Dendritic cell treated with granulocyte-macrophage colony-stimulating factor and Interleukin-4, amounts not matched to agents 40 ng/mL and 50 ng/mL, for 4 days (primary cell): Measurements from ENCODE around the gene FRMD3.

Experiments
- H3K27ac Mint-ChIP-seq: one replicate; pipeline ENCODE4 v1.8.0; 2022; ENCODE audit warnings: mild to moderate bottlenecking, mixed read lengths
- H3K27me3 Mint-ChIP-seq: one replicate; pipeline ENCODE4 v1.8.0; 2022; ENCODE audit warnings: mild to moderate bottlenecking, mixed read lengths
- H3K36me3 Mint-ChIP-seq: one replicate; pipeline ENCODE4 v1.8.0; 2022; ENCODE audit warnings: low read depth, mixed read lengths
- H3K4me1 Mint-ChIP-seq: one replicate; pipeline ENCODE4 v1.8.0; 2022; ENCODE audit warnings: low read depth, mixed read lengths
- H3K4me3 Mint-ChIP-seq: one replicate; pipeline ENCODE4 v1.8.0; 2022; ENCODE audit warnings: mild to moderate bottlenecking, moderate library complexity, mixed read lengths
- H3K9me3 Mint-ChIP-seq: one replicate; pipeline ENCODE4 v1.8.0; 2022; ENCODE audit warnings: mixed read lengths
- intact Hi-C: fragments of 100-400 bp; cut with micrococcal nuclease; formaldehyde crosslinking; loops from one replicate; pipeline ENCODE4 v1.15.0; 2022

Gene FRMD3

GRCh38 chr9:83299094-83299493 lies 239.1 kb downstream of the FRMD3 start:
- Mint-ChIP-seq H3K4me1 (peaks cover 5% of the 10 kb centered on the region), H3K9me3 (no peaks in the 10 kb centered on the region), H3K36me3 (peaks cover 13% of the 10 kb centered on the region), H3K27me3 (no peaks in the 10 kb centered on the region), H3K4me3 (no peak overlapping the region), H3K27ac (no peak overlapping the region)
- intact Hi-C loops: no loop called here

- Mint-ChIP-seq H3K9me3 (no peaks in the 10 kb centered on the region), H3K27ac (no peak overlapping the region), H3K36me3 (peaks cover 13% of the 10 kb centered on the region), H3K4me3 (no peak overlapping the region), H3K4me1 (peaks cover 5% of the 10 kb centered on the region), H3K27me3 (no peaks in the 10 kb centered on the region)
- intact Hi-C loops: no loop called here
Measured at GRCh38 chr9:83296123-83296522, 242.1 kb downstream of the FRMD3 start.

DNA sequence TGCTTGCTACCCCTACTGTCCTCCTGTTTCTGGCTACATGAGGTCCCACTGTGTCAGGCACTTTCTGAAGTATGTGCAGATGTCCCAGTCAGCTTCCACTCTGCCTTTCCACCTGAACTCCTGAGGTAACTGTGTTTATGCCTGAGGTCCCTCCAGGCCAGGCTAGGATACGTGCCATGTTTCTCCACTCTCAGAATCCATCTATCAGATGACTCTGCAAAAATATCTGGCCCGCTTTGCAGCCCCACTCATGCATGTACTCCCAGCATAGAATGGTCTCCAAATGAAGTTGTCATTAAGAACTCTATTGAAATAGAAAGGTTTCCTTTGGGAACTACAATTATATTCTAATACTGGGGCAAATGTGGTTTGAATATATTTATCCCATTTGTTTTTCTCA lies 243.4 kb downstream of the FRMD3 start:
- Mint-ChIP-seq H3K36me3 (peaks cover 13% of the 10 kb centered on the region), H3K9me3 (no peaks in the 10 kb centered on the region)
- intact Hi-C loops: no loop called here

DNA sequence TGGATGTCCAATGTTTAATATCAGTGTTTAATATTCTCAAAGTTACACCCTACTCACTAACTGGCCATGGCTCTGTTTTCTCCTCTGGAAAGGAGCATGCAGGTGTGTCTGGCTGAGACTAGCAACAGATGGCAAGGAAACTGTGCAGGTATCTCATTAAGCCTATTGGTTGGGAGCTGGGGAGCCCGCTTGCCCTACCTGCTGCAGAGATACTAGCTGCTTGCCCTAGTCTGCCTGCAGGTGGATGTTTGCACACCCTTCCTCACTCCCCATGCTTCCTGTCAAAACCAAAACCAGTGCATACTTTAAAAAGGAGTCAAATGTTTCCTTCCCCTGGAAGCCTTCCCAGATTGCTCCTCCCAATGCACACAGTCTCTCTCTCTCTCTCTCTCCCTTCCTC lies 247.0 kb downstream of the FRMD3 start:
- Mint-ChIP-seq H3K4me1 (no peaks in the 10 kb centered on the region), H3K9me3 (no peaks in the 10 kb centered on the region), H3K4me3 (no peak overlapping the region), H3K36me3 (no peaks in the 10 kb centered on the region), H3K27ac (no peak overlapping the region), H3K27me3 (no peaks in the 10 kb centered on the region)
- intact Hi-C loops: no loop called here

More for the DNA sequence above, 243.4 kb downstream of the FRMD3 start:
- Mint-ChIP-seq H3K27me3 (no peaks in the 10 kb centered on the region), H3K4me1 (peaks cover 3% of the 10 kb centered on the region), H3K27ac (no peak overlapping the region), H3K4me3 (no peak overlapping the region)

GRCh38 chr9:83290692-83291091 lies 247.5 kb downstream of the FRMD3 start:
- H3K36me3 Mint-ChIP-seq: no peaks in the 10 kb centered on the region
- no peaks in the 10 kb centered on the region for H3K4me1 Mint-ChIP-seq
- H3K27ac Mint-ChIP-seq: no peak overlapping the region
- H3K9me3 Mint-ChIP-seq: no peaks in the 10 kb centered on the region
- intact Hi-C loops: no loop called here
- no peaks in the 10 kb centered on the region for H3K27me3 Mint-ChIP-seq
- H3K4me3 Mint-ChIP-seq: no peak overlapping the region

DNA sequence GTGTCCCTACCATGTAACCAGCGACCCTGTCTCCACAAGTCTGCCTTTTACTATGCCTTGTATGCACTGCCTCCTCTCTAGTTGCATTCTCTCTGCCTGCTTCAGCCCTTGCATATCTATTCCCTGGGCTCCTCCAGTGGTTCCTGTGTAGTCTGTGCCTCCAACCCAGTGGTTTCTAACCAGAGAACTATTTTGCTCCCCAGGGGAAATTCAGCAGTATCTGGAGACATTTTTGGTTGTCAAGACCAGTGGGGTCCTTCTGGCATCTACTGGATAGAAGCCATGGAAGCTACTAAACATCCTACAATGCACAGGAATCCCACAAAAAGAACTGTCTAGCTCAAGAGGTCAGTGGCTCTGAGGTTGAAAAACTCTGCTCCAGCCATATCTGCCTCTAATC lies 251.2 kb downstream of the FRMD3 start:
- Mint-ChIP-seq H3K36me3 (no peaks in the 10 kb centered on the region), H3K4me3 (no peak overlapping the region), H3K27ac (no peak overlapping the region), H3K9me3 (no peaks in the 10 kb centered on the region), H3K27me3 (no peaks in the 10 kb centered on the region), H3K4me1 (no peaks in the 10 kb centered on the region)
- intact Hi-C loops: no loop called here

GRCh38 chr9:83285445-83286225 lies 252.6 kb downstream of the FRMD3 start:
- intact Hi-C loops: no loop called here
- Mint-ChIP-seq H3K4me1 (peaks cover 12% of the 10 kb centered on the region), H3K27ac (no peak overlapping the region), H3K27me3 (no peaks in the 10 kb centered on the region), H3K9me3 (no peaks in the 10 kb centered on the region), H3K36me3 (no peaks in the 10 kb centered on the region), H3K4me3 (no peak overlapping the region)

GRCh38 chr9:83284746-83285145 lies 253.5 kb downstream of the FRMD3 start:
- no peaks in the 10 kb centered on the region for H3K9me3 Mint-ChIP-seq
- H3K27me3 Mint-ChIP-seq: no peaks in the 10 kb centered on the region
- H3K4me1 Mint-ChIP-seq: peaks cover 14% of the 10 kb centered on the region
- H3K4me3 Mint-ChIP-seq: no peak overlapping the region
- H3K36me3 Mint-ChIP-seq: no peaks in the 10 kb centered on the region
- intact Hi-C loops: no loop called here
- H3K27ac Mint-ChIP-seq: no peak overlapping the region

DNA sequence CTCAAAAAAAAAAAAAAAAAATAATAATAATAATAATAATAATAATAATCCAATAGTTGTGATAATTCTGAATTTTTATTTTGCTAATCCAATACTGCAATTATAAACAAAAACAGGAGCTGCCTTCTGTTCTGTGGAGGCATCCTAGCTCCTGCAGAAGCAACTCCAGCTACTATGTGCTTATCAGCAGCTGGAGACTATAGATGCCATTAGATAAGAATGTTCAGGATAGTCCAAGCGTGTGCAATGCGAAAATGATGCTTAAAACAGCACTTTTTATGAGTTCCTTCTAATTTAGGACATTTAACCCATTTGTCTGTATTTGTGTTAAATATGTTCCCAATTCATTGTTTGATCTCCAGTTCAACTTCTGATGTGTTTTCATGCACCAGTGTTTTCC lies 254.7 kb downstream of the FRMD3 start:
- Mint-ChIP-seq H3K27ac (no peak overlapping the region), H3K27me3 (no peaks in the 10 kb centered on the region), H3K4me3 (no peak overlapping the region), H3K9me3 (no peaks in the 10 kb centered on the region), H3K36me3 (no peaks in the 10 kb centered on the region), H3K4me1 (peaks cover 14% of the 10 kb centered on the region)
- intact Hi-C loops: no loop called here

GRCh38 chr9:83281306-83282255 lies 256.6 kb downstream of the FRMD3 start:
- Mint-ChIP-seq H3K4me1 (peaks cover 14% of the 10 kb centered on the region), H3K27ac (no peak overlapping the region), H3K27me3 (no peaks in the 10 kb centered on the region), H3K9me3 (no peaks in the 10 kb centered on the region), H3K4me3 (no peak overlapping the region), H3K36me3 (no peaks in the 10 kb centered on the region)
- intact Hi-C loops: no loop called here

DNA sequence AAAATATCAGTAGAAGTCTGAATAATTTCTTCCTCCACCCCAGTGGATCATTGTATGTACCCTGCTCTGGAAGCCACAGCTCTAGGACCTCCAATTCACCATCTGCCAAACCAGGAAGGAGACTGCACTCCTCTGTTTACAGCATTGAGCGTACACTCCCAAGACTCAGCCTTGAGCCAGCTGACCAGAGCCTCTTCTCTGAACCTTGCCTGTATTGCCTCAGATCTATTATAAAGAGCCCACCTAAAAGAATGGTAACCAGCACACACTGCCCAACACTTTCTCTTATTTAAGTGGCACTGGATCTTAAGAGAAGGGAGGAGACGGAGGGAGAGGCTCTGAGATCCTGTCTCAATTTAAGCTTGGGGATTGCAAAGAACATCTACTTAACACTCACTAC lies 257.4 kb downstream of the FRMD3 start:
- H3K27me3 Mint-ChIP-seq: no peaks in the 10 kb centered on the region
- H3K27ac Mint-ChIP-seq: no peak overlapping the region
- H3K9me3 Mint-ChIP-seq: no peaks in the 10 kb centered on the region
- H3K36me3 Mint-ChIP-seq: no peaks in the 10 kb centered on the region
- intact Hi-C loops: no loop called here
- H3K4me1 Mint-ChIP-seq: peaks cover 14% of the 10 kb centered on the region
- no peak overlapping the region for H3K4me3 Mint-ChIP-seq

GRCh38 chr9:83280268-83280667 lies 257.9 kb downstream of the FRMD3 start:
- Mint-ChIP-seq H3K9me3 (no peaks in the 10 kb centered on the region), H3K27ac (no peak overlapping the region), H3K4me3 (no peak overlapping the region), H3K27me3 (no peaks in the 10 kb centered on the region), H3K4me1 (peaks cover 14% of the 10 kb centered on the region), H3K36me3 (no peaks in the 10 kb centered on the region)
- intact Hi-C loops: no loop called here

- Mint-ChIP-seq H3K27me3 (no peaks in the 10 kb centered on the region), H3K4me3 (no peak overlapping the region), H3K36me3 (no peaks in the 10 kb centered on the region), H3K27ac (no peak overlapping the region), H3K4me1 (no peaks in the 10 kb centered on the region), H3K9me3 (no peaks in the 10 kb centered on the region)
- intact Hi-C loops: no loop called here
Measured at GRCh38 chr9:83274787-83275186, 263.4 kb downstream of the FRMD3 start.

DNA sequence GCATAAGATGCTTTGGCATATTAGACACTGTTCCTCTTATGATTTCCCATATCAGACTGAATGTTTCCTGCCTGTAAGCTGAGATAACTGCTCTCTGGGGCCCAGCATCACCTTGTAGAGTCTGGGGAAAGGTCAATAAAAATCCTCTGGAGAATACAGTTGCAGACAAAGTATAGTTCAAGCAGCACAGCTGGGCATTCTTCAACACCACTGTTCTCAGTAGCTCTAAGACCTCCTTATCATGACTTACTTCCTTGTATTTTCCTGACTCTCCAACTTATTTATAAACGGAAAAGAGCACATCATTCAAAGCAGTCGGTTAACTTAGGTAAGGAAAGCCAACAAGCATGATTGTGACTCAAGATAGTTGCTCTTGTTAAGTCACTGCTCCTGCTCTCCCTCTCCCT lies 266.5 kb downstream of the FRMD3 start:
- intact Hi-C loops: no loop called here
- Mint-ChIP-seq H3K36me3 (no peaks in the 10 kb centered on the region), H3K27ac (no peak overlapping the region), H3K27me3 (no peaks in the 10 kb centered on the region), H3K4me3 (no peak overlapping the region), H3K9me3 (no peaks in the 10 kb centered on the region), H3K4me1 (no peaks in the 10 kb centered on the region)
